GM21723 (cell line): ENCODE data around the gene HOXD3.

Experiments
- ATAC-seq: cut with Tn5 transposase; IDR thresholded peaks from one replicate; pipeline ENCODE4 v1.9.1; 2021; ENCODE audit warnings: mild to moderate bottlenecking, moderate library complexity; ENCODE audit not compliant: unreplicated experiment

Gene HOXD3

DNA sequence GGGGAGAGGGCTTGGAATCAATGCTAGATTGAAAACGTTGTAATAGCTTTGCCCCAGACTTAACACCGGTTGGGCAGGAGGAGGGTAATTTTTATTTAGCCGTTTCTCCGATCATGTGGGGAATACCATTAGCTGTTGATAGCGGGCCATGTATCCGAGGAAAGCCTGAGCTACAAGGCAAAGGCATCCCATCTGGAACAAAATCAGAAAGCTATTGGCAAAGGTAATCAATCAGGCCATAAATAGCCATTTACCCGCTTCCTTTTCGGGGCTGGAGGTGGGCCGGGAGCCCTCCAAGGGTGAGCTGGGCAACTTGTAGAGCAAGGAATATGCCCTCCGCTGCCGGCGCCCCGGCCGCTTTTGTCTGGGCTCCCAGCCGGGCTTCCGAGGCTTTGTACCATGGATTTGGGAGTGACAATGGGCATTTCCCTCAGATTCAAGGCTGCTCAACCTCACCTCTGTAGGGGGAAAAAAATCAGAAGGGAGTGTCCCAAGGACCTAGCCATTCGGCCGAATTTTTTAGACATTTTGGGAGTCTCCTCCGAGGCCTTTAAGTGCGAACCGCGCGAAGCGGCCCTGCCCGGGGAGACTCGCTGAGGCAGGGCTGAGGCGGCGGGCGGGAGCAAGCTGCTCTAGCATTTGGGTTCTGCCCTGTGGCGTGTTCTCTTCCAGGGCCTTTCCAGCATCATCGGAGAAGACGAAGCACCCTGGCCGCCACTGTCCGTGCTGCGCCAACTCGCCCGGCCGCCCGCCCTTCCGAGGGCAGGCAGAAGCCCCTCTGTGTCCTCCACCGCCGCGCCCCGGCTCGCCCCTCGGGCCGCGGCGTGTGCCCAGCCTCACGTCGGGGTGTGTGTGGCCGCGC is 35.7 kb upstream of the HOXD3 start:
- no peak for ATAC-seq

DNA sequence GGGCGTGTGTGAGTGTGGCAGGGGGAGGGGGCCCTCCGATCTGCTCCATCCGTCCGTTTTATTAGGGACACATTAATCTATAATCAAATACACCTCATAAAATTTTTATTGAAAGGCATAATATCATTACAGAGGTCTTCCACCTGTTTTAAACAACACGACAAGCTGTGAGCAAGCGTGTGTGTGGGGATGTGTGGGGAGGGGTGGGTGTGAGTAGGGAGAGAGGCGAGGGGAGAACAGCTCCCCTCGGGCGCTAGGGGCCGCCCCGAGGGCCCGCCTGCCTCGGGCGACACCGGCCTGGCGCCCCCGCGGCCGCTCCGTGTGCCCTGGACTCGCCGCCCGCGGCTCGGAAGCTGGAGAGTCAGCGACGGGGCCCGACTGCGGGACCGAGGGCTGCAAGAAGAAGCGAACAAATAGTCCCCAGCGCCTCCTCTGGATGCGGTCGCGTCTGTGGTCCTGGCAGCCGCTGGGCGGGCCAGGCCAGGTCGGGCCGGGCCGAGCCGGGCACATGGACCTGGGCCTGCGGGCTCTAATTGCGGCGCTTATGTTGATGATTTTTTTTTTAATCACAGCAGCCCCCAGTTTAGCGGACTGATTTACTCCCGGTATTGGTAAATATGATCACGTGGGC is 34.9 kb upstream of the HOXD3 start:
- no peak for ATAC-seq

DNA sequence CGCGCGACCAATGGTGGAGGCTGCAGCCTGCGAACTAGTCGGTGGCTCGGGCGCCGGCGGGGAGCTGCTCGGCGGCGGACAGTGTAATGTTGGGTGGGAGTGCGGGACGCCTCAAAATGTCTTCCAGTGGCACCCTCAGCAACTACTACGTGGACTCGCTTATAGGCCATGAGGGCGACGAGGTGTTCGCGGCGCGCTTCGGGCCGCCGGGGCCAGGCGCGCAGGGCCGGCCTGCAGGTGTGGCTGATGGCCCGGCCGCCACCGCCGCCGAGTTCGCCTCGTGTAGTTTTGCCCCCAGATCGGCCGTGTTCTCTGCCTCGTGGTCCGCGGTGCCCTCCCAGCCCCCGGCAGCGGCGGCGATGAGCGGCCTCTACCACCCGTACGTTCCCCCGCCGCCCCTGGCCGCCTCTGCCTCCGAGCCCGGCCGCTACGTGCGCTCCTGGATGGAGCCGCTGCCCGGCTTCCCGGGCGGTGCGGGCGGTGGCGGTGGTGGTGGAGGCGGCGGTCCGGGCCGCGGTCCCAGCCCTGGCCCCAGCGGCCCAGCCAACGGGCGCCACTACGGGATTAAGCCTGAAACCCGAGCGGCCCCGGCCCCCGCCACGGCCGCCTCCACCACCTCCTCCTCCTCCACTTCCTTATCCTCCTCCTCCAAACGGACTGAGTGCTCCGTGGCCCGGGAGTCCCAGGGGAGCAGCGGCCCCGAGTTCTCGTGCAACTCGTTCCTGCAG is 34.3 kb upstream of the HOXD3 start, which contains the start of gene HOXD9:
Gene HOXD9 (plus strand): TSS at position 37 of the 728 bp plus-strand sequence. CDS start 50 bp downstream, at position 87.
- no peak for ATAC-seq

DNA sequence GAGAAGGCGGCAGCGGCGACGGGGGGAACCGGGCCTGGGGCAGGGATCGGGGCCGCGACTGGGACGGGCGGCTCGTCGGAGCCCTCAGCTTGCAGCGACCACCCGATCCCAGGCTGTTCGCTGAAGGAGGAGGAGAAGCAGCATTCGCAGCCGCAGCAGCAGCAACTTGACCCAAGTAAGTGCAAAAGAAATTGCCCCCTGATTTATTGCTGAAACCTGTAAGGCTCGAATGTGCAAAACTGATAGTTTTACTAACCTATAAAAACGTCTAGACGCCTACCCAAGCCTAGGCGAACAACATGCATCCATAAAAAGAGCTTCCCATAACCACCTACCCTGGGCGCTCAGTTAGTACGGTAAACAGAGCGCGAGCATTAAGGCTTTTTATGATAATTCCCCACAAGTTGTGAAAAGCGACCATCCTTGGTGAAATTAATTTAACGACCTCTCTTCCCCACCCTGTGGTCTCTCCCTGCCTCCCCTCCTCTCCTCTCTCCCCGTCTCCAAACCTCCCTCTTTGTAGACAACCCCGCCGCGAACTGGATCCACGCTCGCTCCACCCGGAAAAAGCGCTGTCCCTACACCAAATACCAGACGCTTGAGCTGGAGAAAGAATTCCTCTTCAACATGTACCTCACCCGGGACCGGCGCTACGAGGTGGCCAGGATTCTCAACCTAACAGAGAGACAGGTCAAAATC is 33.5 kb upstream of the HOXD3 start:
- no peak for ATAC-seq

DNA sequence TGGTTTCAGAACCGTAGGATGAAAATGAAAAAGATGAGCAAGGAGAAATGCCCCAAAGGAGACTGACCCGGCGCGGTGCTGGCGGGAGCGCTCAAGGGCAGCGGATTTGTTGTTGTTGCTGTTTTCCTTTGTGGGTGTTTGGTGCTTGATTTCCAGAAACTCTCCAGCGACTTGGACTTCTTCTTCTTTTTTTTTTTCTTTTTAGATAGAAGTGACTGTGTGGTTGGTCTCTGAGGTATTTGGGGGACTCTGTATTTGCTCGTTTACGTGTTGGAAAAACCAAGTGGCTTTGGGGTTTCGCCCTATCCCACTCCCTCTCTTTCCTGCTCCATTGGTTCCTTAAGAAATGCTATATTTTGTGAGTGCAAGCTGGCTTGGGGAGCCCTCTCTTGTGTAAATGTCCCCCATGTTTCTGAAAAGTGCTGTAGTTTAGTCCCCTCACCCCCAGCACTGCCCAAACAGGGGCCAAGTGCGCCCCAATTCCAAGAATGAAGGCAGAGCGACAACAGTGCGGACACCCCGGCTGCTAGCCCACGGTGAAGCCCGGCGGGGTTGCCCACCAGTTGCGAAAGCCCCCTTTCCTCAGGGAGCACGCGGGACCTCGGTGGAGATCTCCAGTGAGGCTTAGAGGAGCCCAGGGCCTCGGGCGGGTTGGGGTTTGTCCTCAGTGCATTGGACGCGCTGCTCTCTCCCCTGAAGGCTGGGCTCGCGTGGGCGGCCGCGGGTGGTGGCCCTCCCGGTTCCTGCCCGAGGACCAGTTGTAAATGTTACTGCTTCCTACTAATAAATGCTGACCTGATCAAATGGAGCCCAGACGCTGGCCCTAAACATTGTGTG is 32.8 kb upstream of the HOXD3 start:
- no peak for ATAC-seq

DNA sequence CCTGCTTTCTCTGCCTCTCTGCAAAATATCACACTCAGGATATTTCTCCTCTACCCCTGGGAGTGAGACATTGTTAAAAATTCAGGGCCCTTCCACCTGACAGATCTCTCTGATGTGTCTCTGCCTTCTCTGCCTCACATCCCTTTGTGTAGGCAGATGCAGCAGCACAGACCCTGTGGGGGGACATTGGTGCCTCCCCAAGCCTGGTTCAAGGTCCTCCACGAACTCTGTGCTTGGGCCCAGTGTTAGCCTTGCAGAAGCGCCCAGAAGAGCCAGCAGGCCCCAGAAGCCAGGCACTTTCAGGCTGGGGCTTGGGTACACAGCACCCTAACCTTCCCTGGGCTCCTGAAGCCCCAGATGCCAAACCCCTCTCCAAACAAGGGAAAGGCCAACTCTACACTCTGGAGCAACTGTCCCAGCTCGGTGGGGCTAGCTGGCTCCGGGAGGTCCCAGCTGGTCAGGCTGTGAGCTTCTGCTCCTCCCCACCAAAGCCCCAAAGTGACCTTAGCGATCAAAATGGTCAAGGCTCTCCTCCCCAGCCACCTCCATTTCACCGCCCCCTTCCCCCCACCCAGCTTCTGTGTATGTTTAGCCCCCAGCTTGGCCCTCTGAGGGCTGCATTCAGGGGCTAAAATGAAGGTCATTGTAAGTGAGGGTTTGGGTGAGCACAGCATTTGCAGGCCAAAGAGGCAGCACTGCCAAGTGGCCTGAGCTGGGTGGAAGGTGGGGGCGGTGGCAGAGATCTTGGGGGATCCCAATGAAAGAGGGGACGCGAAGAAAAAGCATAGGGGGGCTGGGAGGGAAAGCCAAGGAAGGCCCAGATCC is 31.9 kb upstream of the HOXD3 start:
- ATAC-seq = no peak

DNA sequence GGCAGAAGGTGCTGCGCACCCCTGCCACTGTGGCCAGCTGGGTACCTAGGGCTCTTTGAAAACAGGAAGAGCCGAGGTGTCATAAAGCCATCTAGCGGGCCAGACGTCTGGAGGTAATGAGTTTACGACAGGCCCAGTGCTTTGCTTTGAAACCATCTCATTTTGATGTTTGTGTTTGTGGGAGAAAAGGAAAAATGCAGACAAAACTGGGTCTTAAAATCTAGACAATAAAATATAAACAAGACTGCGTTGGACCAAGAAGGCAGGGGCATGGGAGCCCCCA is 31.4 kb upstream of the HOXD3 start:
- no peak for ATAC-seq

DNA sequence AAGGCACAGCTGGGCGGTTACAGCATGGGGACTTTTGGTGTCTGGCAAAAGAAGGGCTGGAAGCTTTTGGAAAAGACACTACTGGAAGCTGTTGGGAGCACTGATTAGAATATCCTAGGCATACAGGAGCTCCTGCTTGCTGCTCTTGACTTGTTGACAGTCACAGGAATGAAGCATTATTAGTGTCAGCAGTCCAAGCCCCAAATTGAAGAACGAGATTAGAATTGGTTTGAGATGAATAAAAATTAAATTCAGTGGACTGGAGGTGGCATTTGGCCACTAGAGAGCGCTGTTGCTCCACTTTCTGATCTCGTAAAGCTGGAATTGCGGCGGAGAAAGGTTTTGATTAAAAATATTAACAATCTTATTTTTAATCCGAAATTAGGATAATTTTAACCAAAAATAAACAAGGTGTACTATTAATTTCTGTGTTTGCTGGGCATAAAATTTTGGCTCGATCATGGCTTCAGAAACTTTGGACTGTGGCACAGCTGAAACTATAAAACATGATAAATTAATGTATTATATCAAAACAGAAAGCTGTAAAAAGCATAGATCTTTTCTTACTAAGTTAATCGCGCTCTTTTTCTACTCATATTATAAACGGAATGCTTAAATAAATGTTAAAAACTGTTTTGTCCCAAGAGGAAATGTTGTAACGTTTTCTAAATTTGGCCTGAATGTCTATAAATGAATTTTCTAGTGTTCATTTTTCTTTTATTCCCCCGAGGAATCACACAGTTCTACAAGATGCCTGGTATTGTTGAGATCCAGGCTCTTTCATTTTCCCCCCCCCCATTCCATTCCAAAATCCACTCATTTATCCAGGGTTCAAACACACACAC is 30.0 kb upstream of the HOXD3 start:
- no peak for ATAC-seq

DNA sequence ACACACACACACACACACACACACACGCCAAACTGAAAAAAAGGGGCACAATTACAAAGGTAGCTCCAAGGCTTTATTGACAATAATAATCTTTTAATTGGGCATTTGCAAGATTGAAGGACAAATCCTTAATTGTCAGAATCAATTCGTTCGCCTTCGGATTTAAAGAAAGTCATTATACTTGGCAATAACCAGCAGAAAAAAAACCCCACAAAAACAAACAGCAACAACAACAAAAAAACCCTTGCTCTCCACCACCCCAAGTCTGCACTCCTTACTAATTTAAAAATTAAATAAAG is 29.4 kb upstream of the HOXD3 start:
- ATAC-seq = no peak

DNA sequence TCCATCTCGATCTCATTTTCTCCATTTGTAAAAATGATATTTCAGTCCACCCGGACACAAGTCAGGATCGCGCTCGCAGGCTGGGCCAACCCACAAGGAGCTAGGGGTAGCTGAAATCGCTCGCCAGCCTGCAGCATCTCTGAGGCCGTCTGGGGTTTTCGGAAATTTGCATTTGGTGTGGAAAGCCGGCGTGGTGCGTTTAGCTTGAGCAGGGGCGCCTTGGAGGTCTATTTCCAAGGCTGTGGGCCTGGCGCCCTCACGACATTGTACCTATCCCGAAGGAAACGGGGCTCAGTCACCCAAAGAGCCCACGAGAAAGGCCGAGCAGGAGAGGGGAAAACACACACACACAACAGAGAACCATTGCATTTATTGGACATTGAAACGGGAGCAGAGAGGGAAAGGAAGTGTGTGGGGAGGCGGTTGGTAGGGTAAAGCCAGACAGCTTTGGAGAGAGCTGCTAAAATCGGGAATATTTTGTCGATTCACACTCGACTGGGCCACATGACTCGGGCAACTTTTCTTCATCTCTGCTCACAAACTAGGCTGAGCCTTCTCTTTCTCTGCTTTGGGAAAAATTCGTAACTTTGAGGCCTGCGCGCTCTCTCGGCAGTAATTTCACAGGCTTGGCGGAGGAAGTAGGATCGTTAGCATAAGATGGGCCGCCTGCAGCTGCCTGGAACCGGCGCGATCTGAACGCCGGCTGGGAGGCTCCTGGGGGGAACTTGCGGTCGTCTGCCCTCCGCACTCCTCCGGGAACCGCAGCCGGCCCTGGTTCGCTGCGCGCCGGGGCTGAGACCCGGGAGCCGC is 28.7 kb upstream of the HOXD3 start:
- ATAC-seq = no peak

DNA sequence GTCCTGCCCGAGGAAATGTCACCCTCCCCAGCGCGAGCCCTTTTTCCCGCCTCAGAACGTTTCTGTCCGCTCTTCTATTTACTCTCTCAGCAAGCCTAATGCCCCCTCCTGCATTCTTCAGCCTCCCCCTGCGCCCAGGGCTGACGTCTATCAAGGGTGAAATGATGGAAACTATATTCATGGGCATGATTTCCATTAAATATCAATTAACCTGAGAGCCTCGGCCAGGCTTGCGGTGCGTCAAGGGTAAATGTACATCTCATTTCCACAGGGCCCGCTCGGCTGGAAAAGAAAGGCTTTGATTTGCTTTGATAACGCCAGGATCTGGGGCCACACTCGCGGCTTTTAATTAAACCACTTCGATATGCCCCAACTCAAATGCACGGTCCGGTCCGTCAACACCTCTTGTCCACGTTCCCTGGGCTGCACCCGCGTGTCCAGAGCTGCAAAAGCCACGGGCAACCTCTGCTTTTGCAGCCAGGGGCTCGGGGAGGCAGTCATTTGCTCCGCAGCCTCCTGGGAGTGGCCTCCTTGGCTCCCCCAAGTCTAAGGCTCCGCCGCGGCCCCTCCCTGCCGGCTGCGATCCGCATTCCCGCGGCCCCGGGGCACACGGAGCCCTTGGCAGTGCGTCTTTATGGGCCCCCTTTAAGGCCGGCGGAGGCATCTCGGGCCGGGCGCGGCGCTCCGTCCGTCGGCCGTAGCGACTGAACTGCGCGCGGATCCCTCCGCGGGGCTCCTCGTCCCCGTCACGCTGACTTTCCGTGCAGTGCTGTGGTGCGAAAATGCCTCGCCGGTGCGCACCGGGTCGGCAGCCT is 27.9 kb upstream of the HOXD3 start, which contains the start of gene HOXD8:
Gene HOXD8 (plus strand): TSS at position 724 of the 815 bp plus-strand sequence. CDS start 662 bp downstream, outside the sequence.
- no peak for ATAC-seq

DNA sequence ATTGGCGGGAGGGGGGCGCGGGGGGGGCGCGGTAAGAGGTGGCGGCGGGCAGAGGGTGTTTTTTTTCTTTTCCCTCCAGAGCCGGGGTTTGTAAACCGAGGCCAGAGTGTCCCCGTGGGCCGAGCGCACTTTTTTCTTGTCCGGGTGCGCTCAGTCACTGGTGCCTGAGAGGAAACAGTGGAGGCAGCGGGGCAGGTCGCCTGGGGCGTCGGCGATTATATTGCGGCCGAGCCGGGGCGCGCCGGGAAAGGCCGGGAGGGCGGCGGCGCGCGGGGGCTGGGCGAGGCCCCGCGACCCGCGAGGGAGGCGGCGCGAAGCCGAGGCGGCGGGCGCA is 27.3 kb upstream of the HOXD3 start:
- ATAC-seq = no peak

DNA sequence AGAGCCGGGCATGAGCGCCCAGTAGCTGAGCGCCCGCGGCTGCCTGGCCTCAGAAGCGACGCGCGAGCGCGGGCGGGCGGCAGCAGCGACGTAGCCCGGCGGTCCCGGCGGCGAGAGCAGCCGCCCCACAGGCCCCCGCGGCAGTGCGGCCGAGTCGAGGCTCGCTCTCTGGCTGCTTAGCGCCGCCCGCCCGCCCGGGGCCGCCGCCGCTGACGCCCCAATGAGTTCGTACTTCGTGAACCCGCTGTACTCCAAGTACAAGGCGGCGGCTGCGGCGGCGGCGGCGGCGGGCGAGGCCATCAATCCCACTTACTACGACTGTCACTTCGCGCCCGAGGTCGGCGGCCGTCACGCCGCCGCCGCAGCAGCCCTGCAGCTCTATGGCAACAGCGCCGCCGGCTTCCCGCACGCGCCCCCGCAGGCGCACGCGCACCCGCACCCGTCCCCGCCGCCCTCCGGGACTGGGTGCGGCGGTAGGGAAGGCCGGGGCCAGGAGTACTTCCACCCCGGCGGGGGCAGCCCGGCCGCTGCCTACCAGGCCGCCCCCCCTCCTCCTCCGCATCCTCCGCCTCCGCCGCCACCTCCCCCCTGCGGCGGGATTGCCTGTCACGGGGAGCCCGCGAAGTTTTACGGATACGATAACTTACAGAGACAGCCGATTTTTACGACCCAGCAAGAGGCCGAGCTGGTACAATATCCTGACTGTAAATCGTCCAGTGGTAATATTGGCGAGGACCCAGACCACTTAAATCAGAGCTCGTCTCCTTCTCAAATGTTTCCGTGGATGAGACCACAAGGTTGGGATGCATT is 26.8 kb upstream of the HOXD3 start:
- ATAC-seq = no peak

DNA sequence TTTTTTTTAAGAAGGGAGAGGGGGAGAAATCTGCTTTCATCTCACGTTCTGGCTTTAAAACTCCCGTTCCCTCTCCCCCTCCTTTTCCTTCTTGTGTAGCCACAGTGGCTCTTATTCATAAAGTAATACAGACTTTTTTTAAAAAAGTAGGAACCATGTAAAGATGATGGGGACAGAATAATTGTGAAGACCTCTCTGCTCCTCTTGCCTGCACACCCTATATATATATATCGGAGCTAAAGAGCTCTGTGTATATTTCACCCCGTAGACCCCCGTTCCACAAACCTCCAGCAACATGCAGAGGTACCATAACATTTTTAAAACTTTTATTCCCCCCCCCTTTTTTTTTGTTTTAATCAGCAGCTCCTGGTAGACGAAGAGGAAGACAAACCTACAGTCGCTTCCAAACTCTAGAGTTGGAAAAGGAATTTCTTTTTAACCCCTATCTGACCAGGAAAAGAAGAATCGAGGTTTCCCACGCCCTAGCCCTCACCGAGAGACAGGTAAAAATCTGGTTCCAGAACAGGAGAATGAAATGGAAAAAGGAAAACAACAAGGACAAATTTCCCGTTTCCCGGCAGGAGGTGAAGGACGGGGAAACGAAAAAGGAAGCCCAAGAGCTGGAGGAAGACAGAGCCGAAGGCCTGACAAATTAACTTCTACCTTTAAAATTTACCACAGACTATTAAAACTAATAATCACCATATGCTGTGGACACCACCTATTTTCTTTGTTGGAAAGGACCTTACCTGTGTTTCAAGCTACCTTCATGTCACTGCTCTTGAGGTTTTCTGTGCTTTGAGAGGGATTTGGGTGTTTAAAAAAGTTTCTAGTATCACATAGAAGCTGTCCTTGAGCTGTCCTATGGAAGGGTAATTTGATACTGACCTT is 25.9 kb upstream of the HOXD3 start:
- ATAC-seq = no peak

DNA sequence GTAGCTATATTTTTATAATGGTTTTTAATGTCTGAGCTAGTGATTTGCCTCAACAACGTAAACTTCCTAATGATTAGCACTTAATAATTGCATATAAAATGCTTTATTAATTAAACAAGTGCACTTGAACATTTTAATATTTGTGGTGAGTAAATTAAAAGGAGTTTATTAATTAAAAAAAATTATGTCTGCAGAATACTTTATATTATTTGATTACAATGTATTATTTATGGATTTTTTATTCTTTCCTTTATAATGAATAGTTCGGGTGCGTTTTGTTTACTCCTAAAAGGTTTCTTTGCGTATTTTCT is 25.3 kb upstream of the HOXD3 start:
- no peak for ATAC-seq
